HG03571 (cell line): ENCODE measurements around the gene SH3GLB2.
A peak's percentile ranks its signal among the peaks of the same experiment; 100 is the strongest.
"Not testable (repeated sequence)": the region's sequence is repeated elsewhere in the genome, so short reads cannot be mapped to it uniquely, and the experiment has no call there.

Experiments used
- ATAC-seq: cut with Tn5 transposase; IDR thresholded peaks from one replicate; pipeline ENCODE4 v1.9.1; 2021; ENCODE audit not compliant: unreplicated experiment

SH3GLB2 gene

DNA sequence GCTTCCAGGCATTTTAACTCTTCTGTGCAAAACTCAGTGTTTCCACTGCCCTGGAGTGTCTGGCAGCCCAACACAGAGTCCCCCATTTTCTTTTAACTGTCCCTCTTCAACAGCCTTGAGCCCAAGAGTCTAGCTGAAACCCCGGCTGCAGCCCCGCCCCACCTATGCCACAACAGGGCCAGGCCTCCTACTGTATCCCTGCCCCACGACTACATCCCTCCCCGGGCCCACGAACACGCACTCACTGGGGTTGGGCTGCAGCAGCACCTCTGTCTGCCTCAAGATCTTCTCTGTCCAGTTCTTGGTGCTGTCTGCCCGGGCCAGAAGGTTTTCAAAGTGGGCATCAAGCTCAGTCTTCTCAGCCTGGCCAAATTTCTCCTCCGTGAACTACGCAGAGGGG is 6.1 kb downstream of the SH3GLB2 start:
- no peak for ATAC-seq

DNA sequence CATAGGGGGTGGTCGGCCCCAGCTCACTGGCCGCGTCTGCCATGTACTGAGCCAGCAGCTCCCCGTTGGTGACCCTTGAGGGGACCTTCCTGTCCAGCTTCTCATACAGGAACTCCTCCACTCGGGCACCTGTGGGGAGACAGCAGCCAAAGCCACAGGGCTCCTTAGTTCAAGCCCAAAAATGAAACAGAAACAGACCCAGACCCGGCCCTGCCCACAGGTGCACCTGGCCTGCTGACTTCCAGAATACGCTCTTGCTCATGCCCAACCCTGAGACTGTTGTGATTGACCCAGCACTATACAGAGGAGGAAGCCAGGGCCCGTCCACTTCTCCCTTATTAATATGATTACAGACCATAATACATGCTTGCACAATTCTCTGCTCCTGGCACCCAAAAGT is 7.0 kb downstream of the SH3GLB2 start:
- ATAC-seq = peak; percentile 46

DNA sequence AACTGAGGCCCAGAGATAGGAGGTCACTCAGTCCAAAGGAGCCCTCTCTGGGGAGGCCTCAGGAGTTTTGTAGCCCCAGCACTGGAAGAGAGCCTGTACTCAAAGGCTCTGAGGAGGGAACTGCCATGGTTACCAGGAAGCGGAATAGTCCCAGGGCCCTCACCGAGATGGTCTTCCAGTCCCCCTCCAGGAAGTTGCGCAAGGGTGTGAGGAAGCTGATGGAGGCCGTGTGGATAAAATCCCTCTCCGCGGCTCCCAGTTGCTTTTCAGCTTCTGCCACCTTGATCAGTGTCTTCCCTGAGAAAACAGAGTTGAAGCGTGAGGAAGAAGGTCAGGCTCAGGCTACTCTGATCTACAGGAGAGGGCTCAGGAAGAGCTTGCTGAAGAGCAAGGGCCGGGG is 13.5 kb downstream of the SH3GLB2 start:
- no peak for ATAC-seq

- ATAC-seq = no peak
Observed at GRCh38 chr9:129014124-129014523, 14.0 kb downstream of the SH3GLB2 start.

GRCh38 chr9:129013674-129014073 is 14.5 kb downstream of the SH3GLB2 start:
- no peak for ATAC-seq

- ATAC-seq = no peak
Observed at GRCh38 chr9:129012893-129013448, 15.2 kb downstream of the SH3GLB2 start.

DNA sequence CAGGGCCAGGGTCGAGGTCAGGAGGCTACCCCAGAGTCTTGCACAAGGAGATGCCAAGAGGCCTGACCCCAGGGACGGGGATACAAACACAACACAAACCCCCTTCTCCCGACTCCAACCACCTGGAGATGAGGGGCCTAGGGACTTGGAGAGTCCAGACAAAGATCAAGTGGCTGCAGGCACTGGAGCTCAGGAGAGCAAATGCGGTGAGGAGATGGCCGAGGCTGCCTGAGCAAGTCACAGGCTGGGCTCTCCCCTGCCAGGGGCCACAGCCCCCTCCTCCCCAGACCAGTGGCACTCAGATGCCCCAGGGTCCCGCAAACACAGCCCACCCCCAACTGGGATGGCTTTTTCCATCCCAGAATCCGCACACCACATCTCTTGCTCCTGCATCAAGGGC is 15.8 kb downstream of the SH3GLB2 start:
- no peak for ATAC-seq

- ATAC-seq = no peak
Observed at GRCh38 chr9:129011761-129012181, 16.4 kb downstream of the SH3GLB2 start.

- no peak for ATAC-seq
Observed at GRCh38 chr9:129011170-129011569, 17.0 kb downstream of the SH3GLB2 start.

DNA sequence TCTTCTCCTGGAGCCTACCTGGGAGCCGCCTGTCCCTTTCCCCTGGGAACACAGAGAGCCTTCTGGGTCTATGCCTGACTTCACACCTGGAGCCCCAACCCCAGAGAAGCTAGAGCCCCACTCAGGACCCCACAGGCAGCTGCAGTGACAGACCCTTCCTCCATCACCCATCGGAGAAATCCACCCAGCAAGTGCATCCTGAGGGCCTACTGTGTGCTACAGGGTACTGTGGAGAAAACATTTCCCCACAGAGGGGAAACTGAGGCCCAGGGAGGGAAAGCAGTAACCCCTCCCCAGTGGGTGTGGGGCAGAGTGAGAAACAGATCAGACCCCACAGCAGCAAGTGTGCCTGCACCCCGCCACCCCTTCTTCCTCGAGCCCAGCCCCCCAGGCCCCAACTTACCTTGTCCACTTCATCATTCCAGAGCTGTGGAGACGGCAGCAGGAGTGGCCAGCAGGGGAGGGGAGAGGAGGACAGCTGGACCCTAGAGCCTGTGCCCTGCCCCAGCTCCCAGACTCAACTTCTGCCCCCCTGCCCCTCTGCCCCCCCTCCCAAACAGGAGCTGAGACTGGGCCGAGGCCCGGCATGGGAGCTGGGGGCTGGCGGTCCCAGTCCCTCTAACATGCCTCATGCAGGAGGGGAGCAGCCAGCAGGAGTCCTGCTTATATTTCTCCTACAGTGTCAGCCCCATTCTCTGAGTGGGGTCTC is 17.7 kb downstream of the SH3GLB2 start:
- ATAC-seq = no peak

GRCh38 chr9:129009584-129010141 is 18.5 kb downstream of the SH3GLB2 start:
- ATAC-seq = no peak

GRCh38 chr9:129008986-129009583 is 19.0 kb downstream of the SH3GLB2 start:
- ATAC-seq = no peak

DNA sequence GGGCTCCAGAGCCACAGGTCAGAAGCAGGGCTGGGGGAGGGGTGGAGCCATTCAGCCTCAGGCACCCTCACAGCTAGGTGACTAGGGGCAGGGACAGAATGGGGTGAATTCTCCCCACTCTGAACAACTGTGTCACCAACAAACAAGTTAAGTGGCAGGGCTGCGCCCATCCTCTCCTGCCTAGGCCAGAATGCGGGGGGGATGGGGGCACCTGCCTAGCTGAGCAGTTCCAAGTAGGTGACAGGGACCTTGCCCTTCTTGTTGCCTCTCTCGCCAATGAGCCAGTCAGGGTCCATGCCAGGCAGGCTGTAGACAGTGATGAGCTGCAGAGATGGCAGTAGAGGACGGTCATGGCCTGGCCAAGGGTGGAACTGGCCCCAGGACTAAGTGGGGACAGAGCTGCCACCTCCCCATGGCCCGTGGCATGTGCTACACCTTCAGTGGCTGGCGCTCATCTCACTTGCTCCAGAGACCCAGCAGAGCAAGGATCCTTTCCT is 19.6 kb downstream of the SH3GLB2 start:
- no peak for ATAC-seq

DNA sequence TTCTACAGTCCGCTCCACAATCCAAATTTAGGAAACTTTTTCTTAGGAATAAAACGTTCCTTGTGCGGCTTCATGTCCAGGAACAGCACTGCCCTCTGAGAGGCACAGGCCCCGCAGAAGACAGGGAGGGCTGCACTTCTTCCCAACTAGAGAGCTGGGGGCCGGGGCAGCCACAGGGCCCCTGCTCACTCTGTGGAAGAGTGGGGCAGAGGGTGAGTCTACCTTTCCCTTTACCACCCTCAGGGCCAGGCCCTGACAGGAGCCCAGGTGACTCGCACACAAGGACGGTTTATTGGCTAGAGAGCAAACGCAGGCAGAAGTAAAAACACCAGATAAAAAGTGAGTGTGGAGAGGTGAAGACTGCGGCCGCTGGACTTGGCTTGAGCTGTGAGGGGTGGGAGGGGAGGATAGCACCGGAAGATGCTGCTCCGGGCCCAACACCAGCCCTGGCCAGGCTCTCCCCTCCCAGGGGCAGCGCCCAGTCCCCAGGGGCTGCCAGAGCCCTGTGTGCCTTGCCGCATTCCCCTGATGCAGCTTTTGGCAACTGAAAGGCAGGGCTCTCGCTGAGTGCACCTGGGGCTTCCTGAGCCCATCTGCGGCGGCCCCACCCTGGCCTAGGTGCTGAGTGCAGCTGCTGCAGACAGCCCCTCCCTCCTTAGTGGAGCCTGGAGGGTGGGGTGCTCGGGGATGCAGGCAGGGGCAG is 20.2 kb downstream of the SH3GLB2 start:
- ATAC-seq = no peak

- no peak for ATAC-seq
Observed at GRCh38 chr9:129007035-129007765, 20.9 kb downstream of the SH3GLB2 start.

DNA sequence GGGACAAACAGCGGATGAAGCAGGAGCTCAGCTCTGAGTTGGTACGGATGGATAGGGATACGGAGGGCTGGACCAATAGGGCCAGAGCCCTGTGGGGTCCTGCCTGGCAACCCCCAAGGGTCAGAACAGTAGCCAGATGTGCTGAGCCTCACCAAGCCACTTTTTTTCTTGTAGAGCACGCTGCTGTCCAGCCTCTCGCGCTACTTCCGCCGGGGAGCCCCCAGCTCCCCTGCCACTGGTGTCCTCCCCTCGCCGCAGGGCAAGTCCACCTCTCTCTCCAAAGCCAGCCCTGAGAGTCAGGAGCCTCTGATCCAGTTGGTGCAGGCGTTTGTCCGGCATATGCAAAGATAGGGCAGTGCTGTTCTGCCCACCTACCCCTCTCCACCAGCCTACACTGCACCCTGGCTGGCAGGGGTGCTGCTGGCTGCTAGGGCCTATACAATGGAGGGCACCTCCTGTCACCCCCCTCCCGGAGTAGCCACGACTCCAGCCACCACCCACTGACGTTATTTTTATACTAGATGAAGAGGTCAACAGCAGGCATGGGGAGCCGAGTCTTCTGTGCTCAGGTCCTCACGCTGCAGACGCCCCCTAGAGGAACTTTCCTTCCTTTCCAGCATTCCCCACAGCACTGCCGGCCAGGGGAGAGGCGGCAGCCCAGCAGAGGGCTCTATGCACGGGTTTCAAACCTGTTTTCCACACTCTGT is 21.6 kb downstream of the SH3GLB2 start:
- ATAC-seq = no peak

DNA sequence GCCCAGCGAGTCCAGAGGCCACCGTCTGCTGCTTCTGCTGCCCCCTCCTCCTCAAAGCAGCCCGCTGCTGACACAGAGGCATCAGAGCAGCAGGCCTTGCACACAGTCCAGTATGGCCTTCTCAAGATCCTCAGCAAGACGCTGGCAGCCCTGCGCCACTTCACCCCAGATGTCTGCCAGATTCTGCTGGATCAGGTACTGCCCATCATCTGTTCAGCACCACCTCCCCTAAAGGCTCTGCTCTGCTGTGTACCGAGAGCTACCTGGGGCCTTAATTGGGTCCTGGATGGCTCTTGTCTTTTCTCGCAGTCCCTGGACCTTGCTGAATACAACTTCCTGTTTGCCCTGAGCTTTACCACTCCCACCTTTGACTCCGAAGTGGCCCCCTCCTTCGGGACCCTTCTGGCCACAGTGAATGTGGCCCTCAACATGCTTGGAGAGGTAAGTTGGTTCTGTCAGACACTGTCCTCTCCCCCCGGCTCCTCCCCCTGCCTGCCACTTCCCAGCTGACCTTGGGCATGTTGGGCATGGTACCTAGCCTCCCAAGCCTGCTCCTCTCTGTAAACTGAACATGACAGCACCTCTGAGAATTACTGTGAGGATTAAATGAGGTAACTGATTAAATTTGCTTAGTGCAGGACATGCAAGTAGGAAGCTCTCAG is 22.7 kb downstream of the SH3GLB2 start:
- no peak for ATAC-seq

- ATAC-seq = not testable (repeated sequence)
Observed at GRCh38 chr9:129004173-129004572, 24.0 kb downstream of the SH3GLB2 start.

GRCh38 chr9:129002992-129003391 is 25.1 kb downstream of the SH3GLB2 start:
- no peak for ATAC-seq
